Esophagus squamous epithelium (tissue), 4 donors: Measurements from ENCODE around the gene SYNM.

ENCODE experiments used
- POLR2A ChIP-seq, 4 donors: fragments of 450-650 bp; IDR thresholded peaks; one replicate each; pipeline ENCODE4 v1.6.1; 2017; ENCODE audit warnings: antibody characterized with exemption in 4 of 4, mild to moderate bottlenecking in 4 of 4, moderate library complexity in 3 of 4
- TF ChIP-seq, protein P1 (sequence below), 6 experiments: fragments of 450-650 bp in 4 of 6; fragments of 200-600 bp in 2 of 6; sonication (generic) in 2 of 6; IDR thresholded peaks; one replicate each; pipeline ENCODE4 v1.5.1; 2016 to 2019; ENCODE audit warnings: antibody characterized with exemption in 6 of 6, mild to moderate bottlenecking in 4 of 6, moderate library complexity in 4 of 6

DNA sequence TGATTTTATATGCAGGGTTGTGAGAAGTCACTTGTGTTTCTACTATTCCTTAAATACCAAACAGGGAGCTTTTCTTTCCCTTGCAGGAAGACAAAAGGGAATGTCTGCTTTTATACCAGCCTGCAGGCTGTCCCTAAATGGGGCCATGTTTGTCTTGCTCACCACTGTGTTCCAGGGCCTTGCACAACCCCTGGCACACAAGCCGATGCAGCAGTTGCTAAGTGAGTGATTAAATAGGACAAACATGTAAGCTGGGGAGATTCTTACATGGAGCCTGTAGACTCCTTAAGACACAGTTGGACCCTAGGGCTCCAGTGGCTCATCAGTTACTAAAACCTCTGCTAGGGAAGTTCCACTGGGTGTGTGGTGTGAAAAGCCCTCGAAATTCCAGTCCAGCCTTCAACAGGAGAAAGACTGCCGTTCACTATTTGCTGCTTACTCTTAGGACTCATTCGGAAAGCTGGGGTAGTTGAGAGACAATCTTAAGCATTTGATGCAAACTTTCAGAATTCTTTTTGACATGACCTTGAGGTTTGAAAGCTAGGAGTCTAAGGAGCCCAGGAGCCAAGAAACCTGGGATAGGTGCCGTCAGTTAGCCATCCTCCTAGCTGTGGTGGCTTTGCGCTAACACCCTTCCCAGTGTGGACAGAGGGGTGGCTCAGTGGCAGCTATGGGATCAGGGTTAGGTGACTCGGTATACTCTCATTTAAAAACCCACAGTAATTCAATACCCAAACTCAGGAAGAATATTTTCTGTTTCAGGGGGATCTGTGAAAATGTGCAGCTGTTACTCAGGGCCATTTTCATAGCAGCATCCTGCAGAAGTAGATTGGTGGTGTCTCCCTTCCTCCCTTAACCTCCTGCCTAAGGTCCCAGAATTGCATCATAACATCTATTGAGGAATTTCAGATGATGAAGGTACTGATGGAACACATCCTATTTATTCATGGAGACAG, 39.1 kb downstream of the SYNM start:
- TF ChIP-seq, protein P1, sequence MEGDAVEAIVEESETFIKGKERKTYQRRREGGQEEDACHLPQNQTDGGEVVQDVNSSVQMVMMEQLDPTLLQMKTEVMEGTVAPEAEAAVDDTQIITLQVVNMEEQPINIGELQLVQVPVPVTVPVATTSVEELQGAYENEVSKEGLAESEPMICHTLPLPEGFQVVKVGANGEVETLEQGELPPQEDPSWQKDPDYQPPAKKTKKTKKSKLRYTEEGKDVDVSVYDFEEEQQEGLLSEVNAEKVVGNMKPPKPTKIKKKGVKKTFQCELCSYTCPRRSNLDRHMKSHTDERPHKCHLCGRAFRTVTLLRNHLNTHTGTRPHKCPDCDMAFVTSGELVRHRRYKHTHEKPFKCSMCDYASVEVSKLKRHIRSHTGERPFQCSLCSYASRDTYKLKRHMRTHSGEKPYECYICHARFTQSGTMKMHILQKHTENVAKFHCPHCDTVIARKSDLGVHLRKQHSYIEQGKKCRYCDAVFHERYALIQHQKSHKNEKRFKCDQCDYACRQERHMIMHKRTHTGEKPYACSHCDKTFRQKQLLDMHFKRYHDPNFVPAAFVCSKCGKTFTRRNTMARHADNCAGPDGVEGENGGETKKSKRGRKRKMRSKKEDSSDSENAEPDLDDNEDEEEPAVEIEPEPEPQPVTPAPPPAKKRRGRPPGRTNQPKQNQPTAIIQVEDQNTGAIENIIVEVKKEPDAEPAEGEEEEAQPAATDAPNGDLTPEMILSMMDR (IDR thresholded peaks at IDR 0.05) = no peak
- no peak for TF ChIP-seq POLR2A (IDR thresholded peaks at IDR 0.05)
